DMS153 treated with DMSO at 0.1 percent for 48 hours (cell line): ENCODE measurements around the gene ANTXR1.

Experiments used
- DNase-seq: peaks from one replicate; lab custom pipeline; 2025; ENCODE audit not compliant: unreplicated experiment; lab: John Stamatoyannopoulos, UW

Gene ANTXR1

GRCh38 chr2:69033461-69034095, 20.6 kb downstream of the ANTXR1 start:
- DNase-seq: no peak

- DNase-seq: no peak
Observed at GRCh38 chr2:69034122-69034521, 21.1 kb downstream of the ANTXR1 start.

DNA sequence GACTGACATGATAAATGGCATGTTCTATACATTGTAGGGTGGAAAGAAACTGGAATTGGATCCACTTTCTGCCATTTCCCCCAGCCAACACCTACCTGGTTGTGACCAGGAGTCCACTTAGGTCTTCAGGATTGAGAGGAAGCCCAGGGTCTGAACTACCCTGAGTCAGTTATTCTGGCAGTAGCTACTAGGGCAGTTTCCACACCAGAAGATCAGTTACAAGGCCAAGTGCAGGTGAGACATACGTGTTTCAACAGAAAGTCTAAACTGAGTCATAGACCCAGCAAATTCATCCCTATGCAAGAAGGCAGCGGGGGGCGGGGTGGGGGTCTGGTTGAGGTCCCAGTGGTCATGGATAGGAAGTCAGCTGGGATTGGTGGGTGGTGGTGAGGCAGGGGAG, 21.9 kb downstream of the ANTXR1 start:
- DNase-seq: no peak

DNA sequence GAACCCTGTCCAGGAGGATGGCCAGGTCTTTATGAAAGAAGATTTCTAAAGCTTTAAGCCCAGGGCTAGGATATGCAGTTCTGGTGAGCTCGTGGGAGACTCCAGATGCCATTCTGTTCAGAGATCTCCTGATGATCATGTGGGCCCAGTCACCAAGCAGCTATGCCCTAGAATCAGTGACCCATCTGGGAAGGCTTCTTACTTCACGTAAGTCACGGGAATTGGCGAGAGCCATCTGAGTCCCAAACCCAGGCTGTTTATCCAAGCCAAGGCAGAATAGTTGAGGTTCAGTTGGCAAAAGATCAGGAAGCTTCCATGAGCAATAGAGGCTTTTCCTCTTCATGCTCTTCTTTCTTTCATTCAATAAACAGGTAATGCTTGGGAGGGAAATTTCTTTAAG, 23.9 kb downstream of the ANTXR1 start:
- no peak for DNase-seq

GRCh38 chr2:69041214-69041613, 28.2 kb downstream of the ANTXR1 start:
- no peak for DNase-seq

DNA sequence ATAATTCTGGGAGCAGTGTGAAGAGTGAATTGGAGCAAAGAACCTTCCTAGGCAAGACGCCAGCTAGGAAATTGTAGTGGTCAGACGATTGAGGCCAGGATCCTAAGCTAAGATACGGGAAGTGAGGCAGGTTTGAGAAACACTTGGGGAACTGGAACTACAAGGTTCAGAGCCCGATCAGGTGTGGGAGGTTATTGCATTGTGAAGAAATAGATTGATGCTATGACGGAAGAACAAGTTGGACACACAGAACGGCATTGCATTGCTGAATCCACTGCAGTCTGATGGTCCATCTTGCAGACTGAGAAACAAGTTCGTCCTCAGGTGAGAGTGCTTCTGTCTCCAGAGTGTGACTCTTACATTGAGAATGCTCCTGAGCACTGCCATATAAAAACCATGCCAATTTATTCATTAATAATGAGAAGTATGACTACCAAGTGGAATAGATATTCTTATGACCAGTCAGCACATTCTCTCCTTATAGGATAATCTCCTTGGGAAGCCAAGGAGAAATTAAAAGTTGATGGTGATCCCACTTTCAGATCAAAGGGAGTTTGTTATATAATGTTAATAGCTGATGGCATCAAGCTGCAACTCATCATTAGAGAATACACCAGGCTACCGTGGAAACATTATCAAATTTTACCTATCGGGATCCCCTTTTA, 30.9 kb downstream of the ANTXR1 start:
- DNase-seq: no peak

DNA sequence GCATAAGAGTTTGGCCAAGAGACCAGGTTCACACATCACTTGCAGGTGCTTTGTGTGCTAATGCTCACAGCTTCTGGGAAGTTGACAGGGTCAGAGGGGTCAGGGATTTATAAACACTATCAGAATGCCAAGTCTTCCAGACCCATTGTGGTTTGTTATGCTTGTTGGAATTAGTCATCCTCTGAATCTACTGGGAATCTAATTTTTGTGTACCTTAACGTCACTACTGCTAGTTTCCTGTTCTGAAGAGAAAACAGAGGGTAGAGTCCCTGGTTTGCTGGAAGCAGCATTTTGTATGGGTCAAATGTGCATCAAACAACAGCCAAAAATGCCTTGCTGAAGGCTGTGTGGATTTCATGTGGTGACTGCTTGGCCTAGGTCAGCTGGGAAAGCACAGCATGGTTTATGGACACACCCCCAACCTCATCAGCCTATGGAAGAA, 33.3 kb downstream of the ANTXR1 start:
- no peak for DNase-seq

DNA sequence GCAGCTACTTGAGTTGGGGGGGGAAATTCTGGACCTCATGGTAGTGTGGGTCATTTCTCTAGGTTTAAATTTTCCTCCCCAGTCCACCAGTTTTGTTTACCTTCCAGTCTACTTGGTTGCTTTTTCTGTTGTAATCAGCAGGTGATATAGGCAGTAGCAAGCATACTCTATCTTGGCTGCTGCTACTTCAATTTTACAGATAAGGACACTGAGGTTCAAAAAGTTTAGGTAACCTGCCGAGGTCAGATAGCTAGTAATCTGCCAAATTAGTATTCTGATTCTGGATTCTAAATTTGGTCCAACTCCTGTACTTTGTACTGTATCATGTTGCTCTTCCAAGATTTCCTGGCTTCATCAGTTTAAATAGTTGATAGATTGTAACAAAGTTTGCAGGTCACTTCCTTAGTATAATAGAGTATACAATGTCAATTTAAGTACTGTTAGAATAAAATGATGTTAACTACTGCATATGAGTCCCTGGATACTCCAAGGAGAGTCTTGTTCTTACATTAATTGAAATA, 34.7 kb downstream of the ANTXR1 start:
- DNase-seq: no peak

DNA sequence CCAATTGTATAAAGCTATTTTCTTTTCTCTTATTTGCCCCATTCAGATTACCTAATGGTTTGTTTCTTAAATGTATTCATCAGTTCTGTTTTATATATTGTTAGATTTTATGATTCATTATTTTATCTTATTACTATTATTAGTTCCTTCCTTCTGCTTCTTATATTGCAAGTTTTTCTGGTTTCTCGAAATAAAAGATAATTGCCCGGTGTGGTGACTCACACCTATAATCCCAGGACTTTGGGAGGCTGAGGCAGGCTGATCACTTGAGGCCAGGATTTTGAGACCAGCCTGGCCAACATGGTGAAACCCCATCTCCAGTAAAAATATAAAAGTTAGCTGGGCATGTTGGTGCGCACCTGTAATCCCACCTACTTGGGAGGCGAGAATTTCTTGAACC, 37.8 kb downstream of the ANTXR1 start:
- no peak for DNase-seq

GRCh38 chr2:69053416-69053965, 40.5 kb downstream of the ANTXR1 start:
- DNase-seq: no peak

DNA sequence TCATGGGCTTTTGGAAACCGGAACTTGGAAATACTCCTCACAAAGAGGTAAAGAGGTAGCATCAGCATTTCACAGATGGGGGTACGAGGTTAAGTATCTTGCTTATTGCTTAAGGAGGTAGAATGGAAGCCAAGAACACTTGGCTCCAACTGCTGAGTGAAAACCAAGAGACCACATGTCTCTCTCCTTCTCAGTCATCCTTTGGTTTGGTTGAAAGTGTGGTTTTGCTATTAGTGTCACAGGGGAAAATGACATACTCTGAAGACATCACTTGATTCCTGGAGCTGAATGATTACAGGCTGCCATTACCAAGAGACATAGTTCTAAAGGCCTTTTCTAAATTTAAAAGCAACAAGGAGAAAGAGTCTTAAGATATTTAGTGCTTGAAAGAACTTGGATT, 41.5 kb downstream of the ANTXR1 start:
- DNase-seq: no peak

GRCh38 chr2:69055688-69056470, 42.9 kb downstream of the ANTXR1 start:
- no peak for DNase-seq

DNA sequence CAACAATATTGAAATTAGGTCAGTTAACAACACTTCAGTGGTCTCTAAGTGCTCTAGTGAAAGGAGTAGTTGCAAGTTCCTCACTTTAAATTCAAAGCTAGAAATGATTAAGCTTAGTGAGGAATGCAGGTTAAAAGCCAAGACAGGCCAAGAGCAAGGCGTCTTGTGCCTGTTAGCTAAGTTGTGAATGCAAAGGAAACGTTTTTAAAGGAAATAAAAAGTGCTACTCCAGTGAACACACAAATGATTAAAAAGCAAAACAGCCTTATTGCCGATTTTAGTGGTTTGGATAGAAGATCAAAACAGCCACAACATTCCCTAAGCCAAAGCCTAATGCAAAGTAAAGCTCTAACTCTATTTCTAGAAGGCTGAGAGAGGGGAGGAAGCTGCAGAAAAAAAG, 44.7 kb downstream of the ANTXR1 start:
- no peak for DNase-seq

GRCh38 chr2:69059731-69060290, 46.8 kb downstream of the ANTXR1 start:
- no peak for DNase-seq

- no peak for DNase-seq
Observed at GRCh38 chr2:69060938-69061501, 48.0 kb downstream of the ANTXR1 start.

DNA sequence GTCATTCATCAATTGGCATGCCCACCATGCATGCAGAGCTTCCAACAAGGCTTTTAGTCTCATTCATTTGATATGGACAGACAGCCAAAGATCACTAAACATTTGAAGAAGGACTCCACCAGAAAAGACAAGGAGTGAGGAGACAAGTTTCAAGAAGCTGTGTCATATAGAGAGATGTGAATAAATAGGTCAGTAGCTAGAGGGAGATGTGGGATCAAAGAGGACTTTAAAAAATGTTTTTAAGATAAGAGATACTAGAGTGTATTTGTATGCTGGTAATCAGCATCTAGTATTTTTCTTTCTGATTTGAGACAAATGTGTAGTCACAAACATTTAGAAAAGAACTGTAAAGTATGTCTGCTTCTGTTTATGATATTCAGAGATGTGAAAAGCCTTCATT, 48.5 kb downstream of the ANTXR1 start:
- DNase-seq: no peak

GRCh38 chr2:69062307-69062962, 49.5 kb downstream of the ANTXR1 start:
- DNase-seq: no peak

DNA sequence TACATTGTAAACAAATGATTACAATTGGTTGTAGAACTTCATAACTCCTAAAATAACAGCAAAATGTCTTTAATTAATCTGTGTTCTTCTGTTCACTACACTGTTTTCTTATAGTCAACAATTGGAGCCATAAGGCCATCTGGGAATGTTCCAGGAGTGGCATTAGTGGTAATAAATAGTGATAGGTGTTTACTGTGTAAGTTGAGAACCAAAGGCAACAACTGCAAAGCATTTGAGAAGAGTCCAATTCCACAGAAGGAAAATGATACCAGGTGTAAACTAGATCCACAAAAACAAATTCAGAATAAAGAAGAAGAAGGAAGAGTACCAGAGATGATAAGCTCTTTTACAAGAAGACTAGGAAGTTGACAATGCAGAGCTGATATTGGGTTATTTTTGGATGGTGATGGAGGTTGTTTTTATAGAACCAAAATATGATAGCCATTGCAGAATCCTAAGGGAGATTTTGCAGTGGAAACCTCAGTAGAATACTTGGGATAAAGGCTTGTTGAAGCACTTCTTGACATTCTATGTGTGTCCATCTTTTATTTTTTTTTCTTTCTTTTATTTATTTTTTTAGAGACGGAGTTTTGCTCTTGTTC, 52.9 kb downstream of the ANTXR1 start:
- DNase-seq: no peak

DNA sequence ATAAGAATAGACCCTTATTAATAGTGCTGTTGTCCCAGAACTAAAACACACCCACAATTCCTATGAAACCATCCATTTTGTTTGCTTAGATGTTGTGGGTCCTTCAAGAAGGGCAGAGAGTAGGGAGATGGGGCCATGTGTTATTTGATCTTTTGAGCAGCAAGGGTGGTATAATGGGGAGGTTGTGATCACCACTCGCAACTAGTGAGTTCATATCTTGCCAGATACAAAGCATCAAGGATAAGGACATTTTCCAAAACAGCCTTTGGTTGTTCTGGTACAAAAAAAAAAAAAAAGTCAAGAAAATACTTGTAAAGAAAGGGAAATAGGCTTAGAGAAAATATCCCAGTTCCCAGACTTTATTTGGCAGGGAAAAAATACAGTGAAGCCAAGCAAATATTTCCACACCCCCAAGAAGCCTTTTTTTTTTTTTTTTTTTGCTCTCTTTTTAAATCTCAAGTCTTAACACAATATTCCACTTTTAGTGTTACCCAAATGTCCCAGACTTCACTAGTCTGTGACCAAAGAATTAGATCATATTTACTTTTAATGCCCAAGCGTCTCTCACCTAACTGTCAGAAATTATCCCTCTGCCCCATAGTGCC, 54.1 kb downstream of the ANTXR1 start:
- DNase-seq: no peak

DNA sequence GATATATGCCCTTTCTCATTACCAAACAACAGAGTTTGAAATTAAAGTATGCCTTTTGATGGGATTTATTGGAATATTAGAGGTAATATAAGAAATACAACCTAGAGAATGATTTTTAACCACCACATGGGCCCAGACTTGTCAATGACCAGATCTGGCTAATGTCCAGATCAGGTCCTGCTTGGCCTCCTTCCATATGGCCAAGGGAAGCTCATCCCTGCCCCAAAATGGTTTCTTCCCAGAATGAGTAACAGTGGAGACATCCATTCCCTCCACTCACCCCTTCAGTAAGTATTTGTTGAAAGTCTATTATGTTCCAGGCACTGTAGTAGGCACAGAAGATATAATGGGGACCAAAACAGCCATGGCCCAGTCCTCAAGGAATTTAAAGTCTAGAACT, 54.9 kb downstream of the ANTXR1 start:
- DNase-seq: no peak
